Upper lobe of left lung (tissue), 6 donors: ENCODE results near the gene NME3. TPM values are rescaled to one million over a fixed set of nuclear protein-coding genes. Genes with fewer than 3 reads are reported as not detected.

Source experiments
- ATAC-seq, 2 donors: fragments of 200-7000 bp; cut with Tn5 transposase; one replicate each; pipeline ENCODE4 v1.9.1; 2022; ENCODE audit warnings: mild to moderate bottlenecking in 2 of 2, moderate library complexity in 2 of 2; ENCODE audit not compliant: low FRiP score in 2 of 2
- DNase-seq, 2 donors: peaks; one replicate each; pipeline ENCODE4 v3.0.0-alpha.2; 2019 to 2020
- H3K27ac ChIP-seq, 4 donors: fragments of 200-600 bp; sonication (generic); one replicate each; pipeline ENCODE4 v1.5.1; 2016 to 2019
- H3K27me3 ChIP-seq, 4 donors: fragments of 200-600 bp; sonication (generic); one replicate each; pipeline ENCODE4 v1.5.1; 2017 to 2019
- H3K36me3 ChIP-seq, 4 donors: fragments of 200-600 bp; sonication (generic); one replicate each; pipeline ENCODE4 v1.5.1; 2016 to 2019
- H3K4me1 ChIP-seq, 4 donors: fragments of 200-600 bp; sonication (generic); one replicate each; pipeline ENCODE4 v1.5.1; 2018 to 2019
- H3K4me3 ChIP-seq, 4 donors: fragments of 200-600 bp; sonication (generic); one replicate each; pipeline ENCODE4 v1.5.1; 2017 to 2019; ENCODE audit warnings: mild to moderate bottlenecking in 2 of 4, moderate library complexity in 1 of 4
- H3K9me3 ChIP-seq, 4 donors: fragments of 200-600 bp; sonication (generic); one replicate each; pipeline ENCODE4 v1.5.1; 2018 to 2019
- CTCF ChIP-seq, 6 experiments: fragments of 450-650 bp in 4 of 6; fragments of 200-600 bp in 2 of 6; sonication (generic) in 2 of 6; IDR thresholded peaks; one replicate each; pipeline ENCODE4 v1.5.1; 2016 to 2019; ENCODE audit warnings: antibody characterized with exemption in 6 of 6
- EP300 ChIP-seq, 4 donors: sonication (generic); formaldehyde crosslinking; IDR thresholded peaks; one replicate each; pipeline ENCODE4 v1.5.1; 2017; ENCODE audit warnings: antibody characterized with exemption in 4 of 4, control low read depth in 2 of 4
- POLR2A ChIP-seq, 4 donors: fragments of 450-650 bp; IDR thresholded peaks; one replicate each; pipeline ENCODE4 v1.5.1; 2016 to 2017; ENCODE audit warnings: antibody characterized with exemption in 4 of 4, mild to moderate bottlenecking in 2 of 4
- POLR2AphosphoS5 ChIP-seq, 2 donors: sonication (generic); formaldehyde crosslinking; IDR thresholded peaks; one replicate each; pipeline ENCODE4 v1.5.1; 2017; ENCODE audit warnings: antibody characterized with exemption in 2 of 2
- WGBS, 2 donors: methylation state at CpG; one replicate each; pipeline ENCODE4 v1.1.5; 2017 to 2018; 5-methylcytosine and 5-hydroxymethylcytosine counted together
- total RNA-seq, 6 donors: library from RNA; depleted of rRNA in 4 of 6; stranded (reverse); fragments of >200 nt in 4 of 6; gene quantifications; one replicate each; pipeline versions ENCODE4 v1.1.0 to v1.2.1, GENCODE V29; 2016 to 2021
- donor health status: DM: no; HTN: no; CAD: no; lungs with moderate emphysema.
- donor health status: DM: no; HTN: yes; CAD: no; lungs with severe emphysema.

The NME3 gene
- total RNA-seq, 6 donors from 2014 or later: 57.8 to 155 (median 78.9) TPM

- TF ChIP-seq POLR2A (IDR thresholded peaks at IDR 0.05) (no peak), EP300 (IDR thresholded peaks at IDR 0.05) (no peak), POLR2AphosphoS5 (IDR thresholded peaks at IDR 0.05) (no peak), CTCF (IDR thresholded peaks at IDR 0.05) (no peak)
- H3K27me3 ChIP-seq: no peaks in the 10 kb centered on the region
- peaks cover 14 to 52% (median 40%) of the 10 kb centered on the region in 4 donors for H3K36me3 ChIP-seq
- H3K4me3 ChIP-seq: peak overlapping the region in 2 of 4 donors; percentile 74 to 96
- peaks cover 28 to 45% (median 32%) of the 10 kb centered on the region in 4 donors for H3K4me1 ChIP-seq
- peak overlapping the region; percentile 89 to 98 (median 94) for H3K27ac ChIP-seq
- DNase-seq (peak in 1 of 2 donors; percentile 83), ATAC-seq (no peak)
- H3K9me3 ChIP-seq: no peaks in the 10 kb centered on the region
- WGBS, 2 donors: 83 to 89% methylated on average over 8 to 15 of the region's 27 CpGs
Measured at GRCh38 chr16:1769402-1770300, 1.7 kb downstream of the NME3 start.

- H3K27ac ChIP-seq: peak overlapping the region in 1 of 4 donors; percentile 48
- H3K4me1 ChIP-seq: peaks cover 20 to 38% (median 25%) of the 10 kb centered on the region in 4 donors
- H3K9me3 ChIP-seq: no peaks in the 10 kb centered on the region
- no peak for TF ChIP-seq POLR2AphosphoS5 (IDR thresholded peaks at IDR 0.05)
- TF ChIP-seq POLR2A (IDR thresholded peaks at IDR 0.05): no peak
- no peak for TF ChIP-seq CTCF (IDR thresholded peaks at IDR 0.05)
- no peak for TF ChIP-seq EP300 (IDR thresholded peaks at IDR 0.05)
- H3K4me3 ChIP-seq: no peak overlapping the region
- ATAC-seq: no peak
- WGBS, 2 donors: 79% methylated on average over 17 of the region's 26 CpGs
- DNase-seq: peak in 1 of 2 donors; percentile 85
- H3K36me3 ChIP-seq: peaks cover 14 to 59% (median 48%) of the 10 kb centered on the region in 4 donors
- no peaks in the 10 kb centered on the region for H3K27me3 ChIP-seq
Measured at GRCh38 chr16:1768767-1769401, 2.5 kb downstream of the NME3 start.

GRCh38 chr16:1768061-1768766 is 3.1 kb downstream of the NME3 start:
- Histone ChIP-seq H3K27me3 (no peaks in the 10 kb centered on the region), H3K4me3 (no peak overlapping the region), H3K9me3 (no peaks in the 10 kb centered on the region), H3K27ac (no peak overlapping the region), H3K4me1 (peaks cover 18 to 33% (median 20%) of the 10 kb centered on the region in 4 donors), H3K36me3 (peaks cover 17 to 66% (median 54%) of the 10 kb centered on the region in 4 donors)
- DNase-seq (peak in 1 of 2 donors; percentile 79), ATAC-seq (no peak)
- WGBS, 2 donors: 87 to 91% methylated on average over 21 to 41 of the region's 41 CpGs
- TF ChIP-seq CTCF (IDR thresholded peaks at IDR 0.05): no peak

GRCh38 chr16:1767116-1767994 is 4.0 kb downstream of the NME3 start:
- Histone ChIP-seq H3K27me3 (no peaks in the 10 kb centered on the region), H3K4me3 (no peak overlapping the region), H3K4me1 (peaks cover 18 to 32% (median 19%) of the 10 kb centered on the region in 4 donors), H3K36me3 (peaks cover 23 to 75% (median 63%) of the 10 kb centered on the region in 4 donors), H3K27ac (no peak overlapping the region), H3K9me3 (no peaks in the 10 kb centered on the region)
- DNase-seq (peak in 1 of 2 donors; percentile 79), ATAC-seq (no peak)
- WGBS, 2 donors: 93 to 94% methylated on average over 24 to 36 of the region's 42 CpGs
- no peak for TF ChIP-seq EP300 (IDR thresholded peaks at IDR 0.05)
- no peak for TF ChIP-seq POLR2AphosphoS5 (IDR thresholded peaks at IDR 0.05)
- no peak for TF ChIP-seq CTCF (IDR thresholded peaks at IDR 0.05)
- no peak for TF ChIP-seq POLR2A (IDR thresholded peaks at IDR 0.05)
